IMR-90 (cell line): Measurements from ENCODE around the gene PELO. TPM values are rescaled to one million over a fixed set of nuclear protein-coding genes. Genes with fewer than 3 reads are reported as not detected.
A peak's percentile ranks its signal among the peaks of the same experiment; 100 is the strongest.

Source experiments
- ATAC-seq: fragments of 200-7000 bp; cut with Tn5 transposase; 2 replicates; pipeline ENCODE4 v1.9.1; 2020; ENCODE audit warnings: low read depth, mild to moderate bottlenecking, moderate library complexity
- BruUV-seq: library from RNA; stranded (reverse); fragments of 400-500 nt; replicated peaks from 2 replicates; lab custom pipeline; 2021; lab: Mats Ljungman, UMichigan
- CTCF ChIA-PET: fragments of 300-600 bp; formaldehyde crosslinking; extraction: SDS; loops from one replicate; lab custom pipeline; 2021; ENCODE audit warnings: antibody characterized with exemption; lab: Yijun Ruan, JAX
- POLR2A ChIA-PET: fragments of 300-600 bp; sonication (Branson Sonifier 250); formaldehyde crosslinking; loops from one replicate; lab custom pipeline; 2022; ENCODE audit warnings: antibody characterized with exemption; ENCODE audit not compliant: unreplicated experiment; lab: Charles Lee
- DNase-seq: peaks from one replicate; pipeline ENCODE4 v3.0.0; 2013
- H2AFZ ChIP-seq: replicated peaks from 2 replicates; pipeline ENCODE3; 2013; ENCODE audit warnings: low read length, mild to moderate bottlenecking; ENCODE audit not compliant: poor library complexity
- H2AK5ac ChIP-seq: 2 replicates; pipeline ENCODE4 v1.6.1; 2013; ENCODE audit warnings: low read depth, low read length, inconsistent platforms
- H2AK9ac ChIP-seq: replicated peaks from 2 replicates; pipeline ENCODE3; 2013; ENCODE audit warnings: mild to moderate bottlenecking, low read depth, low read length, moderate library complexity; ENCODE audit not compliant: poor library complexity
- H2BK120ac ChIP-seq: 2 replicates; pipeline ENCODE4 v1.6.1; 2013; ENCODE audit warnings: low read depth, low read length, inconsistent platforms
- H2BK15ac ChIP-seq: 3 replicates; pipeline ENCODE4 v1.6.1; 2013; ENCODE audit warnings: low read depth, low read length, inconsistent platforms
- H2BK20ac ChIP-seq: 2 replicates; pipeline ENCODE4 v1.6.1; 2013; ENCODE audit warnings: low read depth, mild to moderate bottlenecking, inconsistent platforms, low read length, moderate library complexity
- H2BK5ac ChIP-seq: 2 replicates; pipeline ENCODE4 v1.6.1; 2013; ENCODE audit warnings: mild to moderate bottlenecking, low read depth, low read length, inconsistent platforms; ENCODE audit not compliant: poor library complexity, severe bottlenecking
- H3K14ac ChIP-seq: replicated peaks from 2 replicates; pipeline ENCODE4 v1.6.1; 2013; ENCODE audit warnings: low read depth, low read length, inconsistent platforms
- H3K18ac ChIP-seq: 2 replicates; pipeline ENCODE4 v1.6.1; 2013; ENCODE audit warnings: low read depth, low read length, control low read depth
- H3K23ac ChIP-seq: 2 replicates; pipeline ENCODE4 v1.6.1; 2013; ENCODE audit warnings: low read depth, low read length, inconsistent platforms
- H3K27ac ChIP-seq: 2 replicates; pipeline ENCODE4 v1.5.1; 2013; ENCODE audit warnings: mild to moderate bottlenecking, control low read depth, low read length; ENCODE audit not compliant: insufficient read depth
- H3K27me3 ChIP-seq: 2 replicates; pipeline ENCODE4 v1.6.1; 2013; ENCODE audit warnings: low read length; ENCODE audit not compliant: control insufficient read depth, insufficient read depth
- H3K36me3 ChIP-seq: 2 replicates; pipeline ENCODE4 v1.6.1; 2013; ENCODE audit warnings: low read length, mixed read lengths; ENCODE audit not compliant: control insufficient read depth, insufficient read depth
- H3K4ac ChIP-seq: 2 replicates; pipeline ENCODE4 v1.6.1; 2013; ENCODE audit warnings: low read depth, low read length, inconsistent platforms
- H3K4me1 ChIP-seq: 2 replicates; pipeline ENCODE4 v1.6.1; 2013; ENCODE audit warnings: low read length, mixed read lengths; ENCODE audit not compliant: control insufficient read depth, insufficient read depth
- H3K4me2 ChIP-seq: 2 replicates; pipeline ENCODE4 v1.6.1; 2013; ENCODE audit warnings: low read depth, mild to moderate bottlenecking, control low read depth, low read length, moderate library complexity
- H3K4me3 ChIP-seq: 2 replicates; pipeline ENCODE4 v1.5.1; 2013; ENCODE audit warnings: low read depth, mild to moderate bottlenecking, control low read depth, low read length, moderate library complexity; ENCODE audit not compliant: insufficient read depth
- H3K56ac ChIP-seq: 2 replicates; pipeline ENCODE4 v1.6.1; 2013; ENCODE audit warnings: low read length, inconsistent platforms; ENCODE audit not compliant: insufficient read depth; ENCODE audit errors: extremely low read depth
- H3K79me1 ChIP-seq, 2 experiments: 2 replicates each; pipeline ENCODE4 v1.6.1; 2013; ENCODE audit warnings: low read length in 2 of 2, inconsistent platforms in 1 of 2, low read depth in 1 of 2
- H3K9ac ChIP-seq: 2 replicates; pipeline ENCODE4 v1.6.1; 2013; ENCODE audit warnings: low read depth, low read length, control low read depth
- H3K9me1 ChIP-seq: 2 replicates; pipeline ENCODE4 v1.6.1; 2013; ENCODE audit warnings: low read length, inconsistent platforms; ENCODE audit not compliant: insufficient read depth
- H3K9me3 ChIP-seq: 2 replicates; pipeline ENCODE4 v1.6.1; 2013; ENCODE audit warnings: low read length; ENCODE audit not compliant: control insufficient read depth, insufficient read depth
- H4K20me1 ChIP-seq: 2 replicates; pipeline ENCODE4 v1.6.1; 2013; ENCODE audit warnings: low read length, inconsistent platforms; ENCODE audit not compliant: insufficient read depth
- H4K5ac ChIP-seq: 2 replicates; pipeline ENCODE4 v1.6.1; 2013; ENCODE audit warnings: mild to moderate bottlenecking, low read depth, low read length, control low read depth
- H4K8ac ChIP-seq, 2 experiments: 2 replicates each; pipeline ENCODE4 v1.6.1; 2013; ENCODE audit warnings: low read depth in 2 of 2, low read length in 2 of 2, control low read depth in 1 of 2, inconsistent platforms in 1 of 2
- H4K91ac ChIP-seq: 2 replicates; pipeline ENCODE4 v1.6.1; 2013; ENCODE audit warnings: low read depth, low read length, inconsistent platforms; ENCODE audit not compliant: insufficient read depth
- BHLHE40 ChIP-seq: fragments of 150-350 bp; IDR thresholded peaks from 2 replicates; pipeline ENCODE4 v1.6.1; 2016; ENCODE audit warnings: mild to moderate bottlenecking, low read depth, low read length
- CEBPB ChIP-seq: IDR thresholded peaks from 2 replicates; pipeline ENCODE4 v1.6.1; 2012; ENCODE audit warnings: low read depth, low read length, improper control_type of control experiment
- CHD1 ChIP-seq: IDR thresholded peaks from 2 replicates; pipeline ENCODE4 v1.6.1; 2012; ENCODE audit warnings: low read depth, low read length, improper control_type of control experiment
- FOS ChIP-seq: fragments of 150-350 bp; IDR thresholded peaks from 2 replicates; pipeline ENCODE4 v1.6.1; 2016; ENCODE audit warnings: low read depth, low read length
- MAFK ChIP-seq: IDR thresholded peaks from 2 replicates; pipeline ENCODE4 v1.6.1; 2012; ENCODE audit warnings: low read depth, low read length, improper control_type of control experiment
- MAZ ChIP-seq: IDR thresholded peaks from 2 replicates; pipeline ENCODE4 v1.6.1; 2012; ENCODE audit warnings: low read depth, mild to moderate bottlenecking, low read length, improper control_type of control experiment, moderate library complexity, borderline replicate concordance
- MXI1 ChIP-seq: IDR thresholded peaks from 2 replicates; pipeline ENCODE4 v1.6.1; 2012; ENCODE audit warnings: low read depth, mild to moderate bottlenecking, low read length, moderate library complexity, borderline replicate concordance
- NFE2L2 ChIP-seq: fragments of 150-350 bp; IDR thresholded peaks from 2 replicates; pipeline ENCODE4 v1.6.1; 2016; ENCODE audit warnings: low read depth, mild to moderate bottlenecking, low read length
- POLR2A ChIP-seq: IDR thresholded peaks from 2 replicates; pipeline ENCODE4 v1.6.1; 2012; ENCODE audit warnings: mild to moderate bottlenecking, low read depth, low read length
- RAD21 ChIP-seq: IDR thresholded peaks from 2 replicates; pipeline ENCODE4 v1.6.1; 2012; ENCODE audit warnings: low read length, improper control_type of control experiment
- RCOR1 ChIP-seq: IDR thresholded peaks from 2 replicates; pipeline ENCODE4 v1.6.1; 2012; ENCODE audit warnings: mild to moderate bottlenecking, low read length, improper control_type of control experiment; ENCODE audit not compliant: insufficient replicate concordance
- RFX5 ChIP-seq: IDR thresholded peaks from 2 replicates; pipeline ENCODE4 v1.8.0; 2012; ENCODE audit warnings: low read depth, mild to moderate bottlenecking, low read length, moderate library complexity
- SMC3 ChIP-seq: fragments of 150-350 bp; IDR thresholded peaks from 2 replicates; pipeline ENCODE4 v1.6.1; 2016; ENCODE audit warnings: low read depth, mild to moderate bottlenecking, antibody characterized with exemption, low read length, moderate library complexity
- dilution Hi-C: fragments of 300-500 bp; cut with HindIII; formaldehyde crosslinking; loops from one replicate; pipeline ENCODE4 v1.14.3; 2018; ENCODE audit warnings: low sequenced_read_pairs; ENCODE audit not compliant: unreplicated experiment
- in situ Hi-C: fragments of 300-500 bp; cut with MboI; formaldehyde crosslinking; loops from 3 replicates; pipeline ENCODE4 v1.14.3; 2019; ENCODE audit warnings: low sequenced_read_pairs, inconsistent platforms, mixed read lengths
- intact Hi-C: fragments of 100-400 bp; cut with micrococcal nuclease; formaldehyde crosslinking; loops from 2 replicates; pipeline ENCODE4 v1.10.0; 2022
- polyA plus RNA-seq, 3 experiments: library from polyadenylated mRNA; depleted of rRNA; stranded (reverse); fragments of >200 nt; gene quantifications; 2 replicates each; pipeline ENCODE4 v1.2.3, GENCODE V29; 2012; ENCODE audit warnings: low replicate concordance in 1 of 3
- total RNA-seq: library from RNA; depleted of rRNA; stranded (reverse); fragments of >200 nt; gene quantifications from 2 replicates; pipeline ENCODE4 v1.2.3, GENCODE V29; 2012
- TF ChIP-seq, protein P1 (sequence below): fragments of 150-350 bp; IDR thresholded peaks from 2 replicates; pipeline ENCODE4 v1.6.1; 2017; ENCODE audit warnings: mild to moderate bottlenecking, antibody characterized with exemption, low read length, low read depth
- TF ChIP-seq, protein P2 (sequence below): conservative IDR thresholded peaks from 2 replicates; pipeline ENCODE4 v1.5.1; 2012; ENCODE audit warnings: mild to moderate bottlenecking, low read depth, low read length, improper control_type of control experiment
- TF ChIP-seq, protein P3 (sequence below): fragments of 150-350 bp; IDR thresholded peaks from 2 replicates; pipeline ENCODE4 v1.6.1; 2016; ENCODE audit warnings: low read depth, mild to moderate bottlenecking, low read length, moderate library complexity, borderline replicate concordance

Gene PELO
- total and polyA plus RNA-seq, 2 of the 4 experiments (the other 2 are of a cell fraction): 42.4 to 48.9 TPM

- no TSS peak for BruUV-seq
Measured at GRCh38 chr5:52807723-52808122, 20.0 kb downstream of the PELO start.

More at GRCh38 chr5:52807723-52808122, 20.0 kb downstream of the PELO start:
- Histone ChIP-seq H3K23ac (peak overlapping the region; percentile 36; the same call in 1 of the 2 replicates), H3K4me2 (peak overlapping the region; percentile 26; the same call in 1 of the 2 replicates), H3K9me1 (peaks cover 6% of the 10 kb centered on the region; the same call in 1 of the 2 replicates), H3K4ac (peak overlapping the region; percentile 61; the same call in 1 of the 2 replicates), H3K9ac (no peak overlapping the region; the same call in 1 of the 2 replicates), H2AFZ (no peak overlapping the region), H3K9me3 (no peaks in the 10 kb centered on the region), H3K27me3 (no peaks in the 10 kb centered on the region), H2BK20ac (peak overlapping the region; percentile 53; the same call in 1 of the 2 replicates), H2BK15ac (peak overlapping the region; percentile 38; the same call in 1 of the 3 replicates), H2AK5ac (no peak overlapping the region), H2BK120ac (peak overlapping the region; percentile 65; the same call in 1 of the 2 replicates), H4K8ac (peak overlapping the region in 1 of 2 experiments; percentile 59; a peak in 1 of 4 replicates), H3K14ac (no peak overlapping the region; the same call in 1 of the 2 replicates), H3K4me1 (peaks cover 25% of the 10 kb centered on the region), H3K79me1 (peaks cover 7 to 48% of the 10 kb centered on the region in 2 experiments), H2AK9ac (no peak overlapping the region), H3K18ac (peak overlapping the region; percentile 76; the same call in 1 of the 2 replicates), H4K20me1 (peaks cover 14% of the 10 kb centered on the region; the same call in 1 of the 2 replicates), H3K27ac (no peak overlapping the region), H3K36me3 (peaks cover 5% of the 10 kb centered on the region; the same call in 1 of the 2 replicates), H3K4me3 (no peak overlapping the region), H4K91ac (no peak overlapping the region), H4K5ac (peak overlapping the region; percentile 79; the same call in 1 of the 2 replicates), H2BK5ac (peak overlapping the region; percentile 90), H3K56ac (peak overlapping the region; percentile 45; the same call in 1 of the 2 replicates)
- no peak for ATAC-seq
- intact Hi-C loops (no loop called here), dilution Hi-C loops (no loop called here), in situ Hi-C loops (no loop called here)
- CTCF ChIA-PET: no interaction called here
- no peak for DNase-seq
- TF ChIP-seq, protein P1, sequence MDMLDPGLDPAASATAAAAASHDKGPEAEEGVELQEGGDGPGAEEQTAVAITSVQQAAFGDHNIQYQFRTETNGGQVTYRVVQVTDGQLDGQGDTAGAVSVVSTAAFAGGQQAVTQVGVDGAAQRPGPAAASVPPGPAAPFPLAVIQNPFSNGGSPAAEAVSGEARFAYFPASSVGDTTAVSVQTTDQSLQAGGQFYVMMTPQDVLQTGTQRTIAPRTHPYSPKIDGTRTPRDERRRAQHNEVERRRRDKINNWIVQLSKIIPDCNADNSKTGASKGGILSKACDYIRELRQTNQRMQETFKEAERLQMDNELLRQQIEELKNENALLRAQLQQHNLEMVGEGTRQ: no peak
- TF ChIP-seq, protein P2, sequence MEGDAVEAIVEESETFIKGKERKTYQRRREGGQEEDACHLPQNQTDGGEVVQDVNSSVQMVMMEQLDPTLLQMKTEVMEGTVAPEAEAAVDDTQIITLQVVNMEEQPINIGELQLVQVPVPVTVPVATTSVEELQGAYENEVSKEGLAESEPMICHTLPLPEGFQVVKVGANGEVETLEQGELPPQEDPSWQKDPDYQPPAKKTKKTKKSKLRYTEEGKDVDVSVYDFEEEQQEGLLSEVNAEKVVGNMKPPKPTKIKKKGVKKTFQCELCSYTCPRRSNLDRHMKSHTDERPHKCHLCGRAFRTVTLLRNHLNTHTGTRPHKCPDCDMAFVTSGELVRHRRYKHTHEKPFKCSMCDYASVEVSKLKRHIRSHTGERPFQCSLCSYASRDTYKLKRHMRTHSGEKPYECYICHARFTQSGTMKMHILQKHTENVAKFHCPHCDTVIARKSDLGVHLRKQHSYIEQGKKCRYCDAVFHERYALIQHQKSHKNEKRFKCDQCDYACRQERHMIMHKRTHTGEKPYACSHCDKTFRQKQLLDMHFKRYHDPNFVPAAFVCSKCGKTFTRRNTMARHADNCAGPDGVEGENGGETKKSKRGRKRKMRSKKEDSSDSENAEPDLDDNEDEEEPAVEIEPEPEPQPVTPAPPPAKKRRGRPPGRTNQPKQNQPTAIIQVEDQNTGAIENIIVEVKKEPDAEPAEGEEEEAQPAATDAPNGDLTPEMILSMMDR: no peak
- TF ChIP-seq BHLHE40 (no peak), CHD1 (no peak), RAD21 (no peak), MAFK (no peak), NFE2L2 (no peak), RFX5 (no peak), MXI1 (no peak), MAZ (no peak), CEBPB (no peak), RCOR1 (no peak), SMC3 (no peak), FOS (no peak), POLR2A (no peak)
- TF ChIP-seq, protein P3, sequence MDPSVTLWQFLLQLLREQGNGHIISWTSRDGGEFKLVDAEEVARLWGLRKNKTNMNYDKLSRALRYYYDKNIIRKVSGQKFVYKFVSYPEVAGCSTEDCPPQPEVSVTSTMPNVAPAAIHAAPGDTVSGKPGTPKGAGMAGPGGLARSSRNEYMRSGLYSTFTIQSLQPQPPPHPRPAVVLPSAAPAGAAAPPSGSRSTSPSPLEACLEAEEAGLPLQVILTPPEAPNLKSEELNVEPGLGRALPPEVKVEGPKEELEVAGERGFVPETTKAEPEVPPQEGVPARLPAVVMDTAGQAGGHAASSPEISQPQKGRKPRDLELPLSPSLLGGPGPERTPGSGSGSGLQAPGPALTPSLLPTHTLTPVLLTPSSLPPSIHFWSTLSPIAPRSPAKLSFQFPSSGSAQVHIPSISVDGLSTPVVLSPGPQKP: no peak
- POLR2A ChIA-PET: interaction anchor here (0.6 to 1.4 kb wide), 2 partner anchors 8 to 299 kb away, joined by 4 to 5 read pairs; no protein-coding TSS in a partner anchor
